HT1080 (cell line): ENCODE data around the gene STXBP2. TPM values are rescaled to one million over a fixed set of nuclear protein-coding genes. Genes with fewer than 3 reads are reported as not detected.

ENCODE experiments used
- DNase-seq: peaks from one replicate; pipeline ENCODE4 v3.0.0-alpha.2; 2015; ENCODE audit warnings: low read depth
- total RNA-seq: library from RNA; depleted of rRNA; stranded (reverse); fragments of >200 nt; shearing (Covaris generic); gene quantifications from 2 replicates; pipeline ENCODE4 v1.2.3, GENCODE V29; 2014

Gene STXBP2
- total RNA-seq, 1 experiment from 2014 or later, result 1.1 TPM

- no peak for DNase-seq
These were observed 24.3 kb upstream of the STXBP2 start for GRCh38 chr19:7612282-7613274.

- no peak for DNase-seq
These were observed 21.8 kb upstream of the STXBP2 start for GRCh38 chr19:7614859-7615741.

GRCh38 chr19:7617172-7617571, 19.7 kb upstream of the STXBP2 start:
- no peak for DNase-seq

- DNase-seq, result no peak
These were observed 19.2 kb upstream of the STXBP2 start for GRCh38 chr19:7617735-7618134.

GRCh38 chr19:7618348-7618747, 18.6 kb upstream of the STXBP2 start:
- no peak for DNase-seq

- DNase-seq, result no peak
These were observed 18.0 kb upstream of the STXBP2 start for GRCh38 chr19:7618771-7619510.

GRCh38 chr19:7619671-7620441, 17.1 kb upstream of the STXBP2 start:
- no peak for DNase-seq

GRCh38 chr19:7620442-7621412, 16.2 kb upstream of the STXBP2 start:
- DNase-seq, result no peak

GRCh38 chr19:7622933-7623685, 13.8 kb upstream of the STXBP2 start:
- no peak for DNase-seq

GRCh38 chr19:7623725-7624603, 12.9 kb upstream of the STXBP2 start:
- DNase-seq, result no peak

- DNase-seq, result no peak
These were observed 12.1 kb upstream of the STXBP2 start for GRCh38 chr19:7624810-7625209.

- DNase-seq, result no peak
These were observed 11.0 kb upstream of the STXBP2 start for GRCh38 chr19:7625763-7626372.

- no peak for DNase-seq
These were observed 9.7 kb upstream of the STXBP2 start for GRCh38 chr19:7627166-7627565.

- DNase-seq, result no peak
These were observed 8.2 kb upstream of the STXBP2 start for GRCh38 chr19:7628589-7629311.

- DNase-seq, result peak; percentile 97
These were observed 7.4 kb upstream of the STXBP2 start, which contains the start of the genes PET100 and XAB2 for GRCh38 chr19:7629347-7630054. PET100 (plus strand) TSS chr19:7629793; CDS start chr19:7629834, 41 bp downstream. XAB2 (minus strand) TSS chr19:7629545; CDS start chr19:7629527, 18 bp downstream.

GRCh38 chr19:7631577-7631976, 5.3 kb upstream of the STXBP2 start:
- no peak for DNase-seq
